HEK293 (cell line): ENCODE data around the gene PGAP1.

Source experiments
- CTCF ChIA-PET: fragments of 350-600 bp; formaldehyde crosslinking; extraction: SDS; loops from one replicate; lab custom pipeline; 2021; ENCODE audit warnings: antibody characterized with exemption; lab: Yijun Ruan, JAX
- POLR2A ChIA-PET: fragments of 300-600 bp; formaldehyde crosslinking; extraction: SDS; loops from one replicate; lab custom pipeline; 2020; ENCODE audit warnings: antibody characterized with exemption, inconsistent platforms; lab: Yijun Ruan, JAX
- H3K27ac ChIP-seq: fragments of 200-500 bp; sonication (Bioruptor generic); 2 replicates; pipeline ENCODE4 v1.5.1; 2014; ENCODE audit warnings: low read depth, low read length, control low read depth, inconsistent platforms; ENCODE audit errors: extremely low read depth
- H3K36me3 ChIP-seq, 2 experiments: fragments of 200-500 bp in 1 of 2; sonication (Bioruptor generic) in 1 of 2; 1 replicate in 1 of 2; 2 replicates in 1 of 2; pipeline ENCODE4 v1.5.1; 2014 to 2017; ENCODE audit warnings: inconsistent platforms in 2 of 2, low read length in 2 of 2; ENCODE audit not compliant: control insufficient read depth in 2 of 2, insufficient read depth in 1 of 2
- H3K4me1 ChIP-seq: fragments of 200-500 bp; sonication (Bioruptor generic); 2 replicates; pipeline ENCODE4 v1.5.1; 2014; ENCODE audit warnings: mild to moderate bottlenecking, low read length, inconsistent platforms; ENCODE audit not compliant: control insufficient read depth, insufficient read depth
- H3K4me3 ChIP-seq: 2 replicates; pipeline ENCODE4 v1.5.1; 2011; ENCODE audit warnings: low read depth, mild to moderate bottlenecking, control low read depth, low read length, moderate library complexity
- H3K9me3 ChIP-seq: fragments of 200-500 bp; sonication (Bioruptor generic); 2 replicates; pipeline ENCODE4 v1.5.1; 2014; ENCODE audit warnings: low read depth, low read length, inconsistent platforms; ENCODE audit not compliant: control insufficient read depth, insufficient read depth
- BCL11A ChIP-seq: fragments of 450-650 bp; formaldehyde crosslinking; IDR thresholded peaks from 2 replicates; pipeline ENCODE4 v1.5.1; 2016; ENCODE audit warnings: low read depth, missing biosample characterization, missing genetic modification characterization
- BCL11B ChIP-seq: fragments of 450-650 bp; formaldehyde crosslinking; IDR thresholded peaks from 2 replicates; pipeline ENCODE4 v1.5.1; 2016; ENCODE audit warnings: low read depth, missing biosample characterization, missing genetic modification characterization
- KLF9 ChIP-seq: fragments of 450-650 bp; formaldehyde crosslinking; IDR thresholded peaks from 2 replicates; pipeline ENCODE4 v1.5.1; 2016; ENCODE audit warnings: missing biosample characterization, missing genetic modification characterization, low read depth
- OSR2 ChIP-seq: fragments of 450-650 bp; formaldehyde crosslinking; IDR thresholded peaks from 2 replicates; pipeline ENCODE4 v1.5.1; 2016; ENCODE audit warnings: missing biosample characterization, missing genetic modification characterization
- PRDM10 ChIP-seq: fragments of 450-650 bp; formaldehyde crosslinking; IDR thresholded peaks from 2 replicates; pipeline ENCODE4 v1.5.1; 2016; ENCODE audit warnings: missing biosample characterization, missing genetic modification characterization
- PRDM2 ChIP-seq: fragments of 450-650 bp; formaldehyde crosslinking; IDR thresholded peaks from 2 replicates; pipeline ENCODE4 v1.5.1; 2016; ENCODE audit warnings: missing biosample characterization, missing genetic modification characterization, borderline replicate concordance
- SP7 ChIP-seq: fragments of 450-650 bp; formaldehyde crosslinking; IDR thresholded peaks from 2 replicates; pipeline ENCODE4 v1.5.1; 2016; ENCODE audit warnings: missing biosample characterization, missing genetic modification characterization
- ZBTB26 ChIP-seq: fragments of 450-650 bp; formaldehyde crosslinking; optimal IDR thresholded peaks from 2 replicates; pipeline ENCODE3; 2016; ENCODE audit warnings: missing biosample characterization, mild to moderate bottlenecking, missing genetic modification characterization
- ZBTB44 ChIP-seq: fragments of 450-650 bp; IDR thresholded peaks from 2 replicates; pipeline ENCODE4 v1.5.1; 2018; ENCODE audit warnings: missing biosample characterization, mild to moderate bottlenecking, missing genetic modification characterization
- ZFHX2 ChIP-seq: fragments of 450-650 bp; formaldehyde crosslinking; conservative IDR thresholded peaks from 2 replicates; pipeline ENCODE4 v1.5.1; 2016; ENCODE audit warnings: missing biosample characterization, missing genetic modification characterization
- ZNF138 ChIP-seq: fragments of 450-650 bp; formaldehyde crosslinking; IDR thresholded peaks from 2 replicates; pipeline ENCODE4 v1.5.1; 2016; ENCODE audit warnings: missing biosample characterization, missing genetic modification characterization, borderline replicate concordance
- ZNF184 ChIP-seq: fragments of 450-650 bp; IDR thresholded peaks from 2 replicates; pipeline ENCODE4 v1.5.1; 2018; ENCODE audit warnings: missing biosample characterization, mild to moderate bottlenecking, missing genetic modification characterization
- ZNF341 ChIP-seq: fragments of 450-650 bp; formaldehyde crosslinking; IDR thresholded peaks from 2 replicates; pipeline ENCODE4; 2016; ENCODE audit warnings: low read depth, missing biosample characterization, missing genetic modification characterization
- ZNF354C ChIP-seq: fragments of 450-650 bp; formaldehyde crosslinking; IDR thresholded peaks from 2 replicates; pipeline ENCODE4 v1.5.1; 2016; ENCODE audit warnings: missing biosample characterization, missing genetic modification characterization, low read depth, borderline replicate concordance
- ZNF398 ChIP-seq: fragments of 450-650 bp; formaldehyde crosslinking; IDR thresholded peaks from 2 replicates; pipeline ENCODE4 v1.5.1; 2017; ENCODE audit warnings: missing biosample characterization, missing genetic modification characterization
- ZNF514 ChIP-seq: fragments of 450-650 bp; formaldehyde crosslinking; IDR thresholded peaks from 2 replicates; pipeline ENCODE4 v1.5.1; 2016; ENCODE audit warnings: missing biosample characterization, missing genetic modification characterization
- ZNF600 ChIP-seq: fragments of 450-650 bp; formaldehyde crosslinking; IDR thresholded peaks from 2 replicates; pipeline ENCODE4 v1.5.1; 2016; ENCODE audit warnings: missing biosample characterization, missing genetic modification characterization

PGAP1 gene

GRCh38 chr2:196801674-196802261 is 124.7 kb downstream of the PGAP1 start:
- TF ChIP-seq BCL11A (tag by site-specific recombination) (no peak), PRDM10 (tag by site-specific recombination) (peak; percentile 58; the same call in 1 of the 2 replicates), ZNF398 (peak; percentile 89), ZFHX2 (tag by site-specific recombination) (no peak), ZBTB44 (no peak)
- no peak overlapping the region for H3K4me3 ChIP-seq
- CTCF ChIA-PET, result no interaction called here
- no peaks in the 10 kb centered on the region for H3K4me1 ChIP-seq
- peaks cover 8 to 12% of the 10 kb centered on the region in 2 experiments for H3K36me3 ChIP-seq
- no peaks in the 10 kb centered on the region for H3K9me3 ChIP-seq
- H3K27ac ChIP-seq, result no peak overlapping the region
- POLR2A ChIA-PET, result no interaction called here

GRCh38 chr2:196798980-196799379 is 127.5 kb downstream of the PGAP1 start:
- H3K36me3 ChIP-seq, result peaks cover 24 to 32% of the 10 kb centered on the region in 2 experiments
- H3K4me3 ChIP-seq, result peak overlapping the region; percentile 62
- CTCF ChIA-PET, result interaction anchor here (0.5 to 1.6 kb wide), 2 partner anchors 48 to 71 kb away, joined by 5 to 6 read pairs; no protein-coding TSS in a partner anchor
- peak overlapping the region; percentile 18 for H3K27ac ChIP-seq
- no peaks in the 10 kb centered on the region for H3K4me1 ChIP-seq
- H3K9me3 ChIP-seq, result no peaks in the 10 kb centered on the region
- POLR2A ChIA-PET, result interaction anchor here (0.8 to 2.1 kb wide), 7 partner anchors 9 to 701 kb away, joined by 3 to 9 read pairs (median 5); partner anchors contain the start of genes CCDC150, HSPD1, HSPE1 and PGAP1
- TF ChIP-seq ZNF600 (tag by site-specific recombination) (no peak), ZNF354C (tag by site-specific recombination) (no peak), ZBTB26 (tag by site-specific recombination) (no peak), ZNF184 (tag by site-specific recombination) (no peak), BCL11A (tag by site-specific recombination) (no peak), ZNF341 (tag by site-specific recombination) (no peak), BCL11B (tag by site-specific recombination) (no peak), PRDM2 (no peak), ZNF138 (tag by site-specific recombination) (no peak), KLF9 (tag by site-specific recombination) (no peak), ZNF514 (tag by site-specific recombination) (no peak), SP7 (tag by site-specific recombination) (no peak), OSR2 (tag by site-specific recombination) (no peak)
